ENCODE results near the gene NDUFS8.
"Not testable (repeated sequence)": the region's sequence is repeated elsewhere in the genome, so short reads cannot be mapped to it uniquely, and the experiment has no call there.

NDUFS8 gene

GRCh38 chr11:68030318-68031143, at the start of gene NDUFS8:
Gene NDUFS8, plus strand, starts transcription at chr11:68030681. Its CDS starts 1,471 bp downstream, at chr11:68032152.
- Histone ChIP-seq H3K4me3 (ENCODE audit: low read length) (peak within 1 kb of the TSS; percentile 95), H3K27me3 (ENCODE audit: control insufficient read depth, insufficient read depth, low read length) (no peaks in the 10 kb centered on the region), H3K9me3 (ENCODE audit: control insufficient read depth, low read depth, low read length) (no peaks in the 10 kb centered on the region), H3K27ac (ENCODE audit: low read length) (peak within 1 kb of the TSS; percentile 83), H3K9ac (ENCODE audit: low read length) (peak within 1 kb of the TSS; percentile 89), H3K4me1 (ENCODE audit: control insufficient read depth, low read depth, low read length) (peaks cover 10% of the 10 kb centered on the region), H3K36me3 (ENCODE audit: control insufficient read depth, low read depth, low read length) (peaks cover 23% of the 10 kb centered on the region)

GRCh38 chr11:67981226-67981625, 49.3 kb upstream of the NDUFS8 start:
- not testable (repeated sequence) for H3K9me3 ChIP-seq (ENCODE audit: control insufficient read depth, low read depth, low read length); H3K36me3 ChIP-seq (ENCODE audit: control insufficient read depth, low read depth, low read length); H3K4me3 ChIP-seq (ENCODE audit: low read length); H3K27ac ChIP-seq (ENCODE audit: low read length); H3K9ac ChIP-seq (ENCODE audit: low read length); H3K27me3 ChIP-seq (ENCODE audit: control insufficient read depth, insufficient read depth, low read length); H3K4me1 ChIP-seq (ENCODE audit: control insufficient read depth, low read depth, low read length)

DNA sequence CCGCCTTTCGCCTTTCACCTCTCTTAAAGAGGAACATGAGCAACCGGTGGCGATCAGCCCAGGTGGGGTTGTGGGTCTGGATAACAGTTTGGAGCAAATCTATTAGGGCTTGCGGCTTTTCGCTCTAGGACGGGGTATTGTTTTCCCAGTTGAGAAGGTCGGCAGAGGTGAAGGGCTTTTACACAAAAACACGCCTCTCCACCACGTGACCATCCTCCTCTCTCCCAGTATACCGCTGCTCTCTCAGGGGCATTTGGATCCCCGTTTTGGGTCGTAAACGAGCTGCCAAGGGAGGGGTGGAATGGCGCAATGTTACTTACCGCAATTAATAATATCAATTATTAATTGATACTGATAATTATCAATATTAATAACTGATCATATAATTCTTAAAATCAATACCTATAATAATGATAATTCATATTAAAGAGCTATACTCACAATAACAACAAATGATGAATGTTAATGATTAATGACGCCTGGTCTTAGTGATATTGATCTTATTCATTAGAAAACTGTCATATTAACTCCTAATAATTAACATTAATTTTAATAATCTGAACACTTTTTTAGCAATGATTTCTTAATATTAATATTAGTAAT, 48.1 kb upstream of the NDUFS8 start:
- not testable (repeated sequence) for H3K36me3 ChIP-seq (ENCODE audit: control insufficient read depth, low read depth, low read length); H3K4me1 ChIP-seq (ENCODE audit: control insufficient read depth, low read depth, low read length); H3K9me3 ChIP-seq (ENCODE audit: control insufficient read depth, low read depth, low read length); H3K27me3 ChIP-seq (ENCODE audit: control insufficient read depth, insufficient read depth, low read length); H3K9ac ChIP-seq (ENCODE audit: low read length); H3K4me3 ChIP-seq (ENCODE audit: low read length); H3K27ac ChIP-seq (ENCODE audit: low read length)

DNA sequence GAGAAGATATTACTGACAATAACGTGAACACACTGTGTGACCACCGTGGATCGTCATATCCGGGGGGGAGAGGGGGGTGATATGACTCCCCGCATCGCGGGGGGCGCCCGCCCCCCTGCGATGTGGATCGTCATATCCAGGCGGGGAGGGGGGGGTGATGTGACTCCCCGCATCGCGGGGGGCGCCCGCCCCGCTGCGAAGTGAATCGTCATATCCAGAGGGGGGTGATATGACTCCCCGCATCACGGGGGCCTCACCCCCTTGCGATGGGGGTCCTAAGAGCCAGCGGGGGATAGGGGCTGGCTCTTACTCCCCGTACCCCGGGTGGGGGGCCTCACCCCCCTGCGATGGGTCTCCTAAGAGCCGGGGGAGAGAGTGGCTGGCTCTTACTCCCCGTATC, 46.5 kb upstream of the NDUFS8 start:
- H3K4me1 ChIP-seq (ENCODE audit: control insufficient read depth, low read depth, low read length), result peaks cover 4% of the 10 kb centered on the region
- H3K4me3 ChIP-seq (ENCODE audit: low read length), result no peak overlapping the region
- no peak overlapping the region for H3K27ac ChIP-seq (ENCODE audit: low read length)
- no peaks in the 10 kb centered on the region for H3K27me3 ChIP-seq (ENCODE audit: control insufficient read depth, insufficient read depth, low read length)
- H3K9ac ChIP-seq (ENCODE audit: low read length), result no peak overlapping the region
- no peaks in the 10 kb centered on the region for H3K9me3 ChIP-seq (ENCODE audit: control insufficient read depth, low read depth, low read length)
- no peaks in the 10 kb centered on the region for H3K36me3 ChIP-seq (ENCODE audit: control insufficient read depth, low read depth, low read length)

- not testable (repeated sequence) for H3K27ac ChIP-seq (ENCODE audit: low read length); H3K9ac ChIP-seq (ENCODE audit: low read length); H3K9me3 ChIP-seq (ENCODE audit: control insufficient read depth, low read depth, low read length); H3K4me1 ChIP-seq (ENCODE audit: control insufficient read depth, low read depth, low read length); H3K27me3 ChIP-seq (ENCODE audit: control insufficient read depth, insufficient read depth, low read length); H3K4me3 ChIP-seq (ENCODE audit: low read length); H3K36me3 ChIP-seq (ENCODE audit: control insufficient read depth, low read depth, low read length)
Observed at GRCh38 chr11:67985302-67985701, 45.2 kb upstream of the NDUFS8 start.

DNA sequence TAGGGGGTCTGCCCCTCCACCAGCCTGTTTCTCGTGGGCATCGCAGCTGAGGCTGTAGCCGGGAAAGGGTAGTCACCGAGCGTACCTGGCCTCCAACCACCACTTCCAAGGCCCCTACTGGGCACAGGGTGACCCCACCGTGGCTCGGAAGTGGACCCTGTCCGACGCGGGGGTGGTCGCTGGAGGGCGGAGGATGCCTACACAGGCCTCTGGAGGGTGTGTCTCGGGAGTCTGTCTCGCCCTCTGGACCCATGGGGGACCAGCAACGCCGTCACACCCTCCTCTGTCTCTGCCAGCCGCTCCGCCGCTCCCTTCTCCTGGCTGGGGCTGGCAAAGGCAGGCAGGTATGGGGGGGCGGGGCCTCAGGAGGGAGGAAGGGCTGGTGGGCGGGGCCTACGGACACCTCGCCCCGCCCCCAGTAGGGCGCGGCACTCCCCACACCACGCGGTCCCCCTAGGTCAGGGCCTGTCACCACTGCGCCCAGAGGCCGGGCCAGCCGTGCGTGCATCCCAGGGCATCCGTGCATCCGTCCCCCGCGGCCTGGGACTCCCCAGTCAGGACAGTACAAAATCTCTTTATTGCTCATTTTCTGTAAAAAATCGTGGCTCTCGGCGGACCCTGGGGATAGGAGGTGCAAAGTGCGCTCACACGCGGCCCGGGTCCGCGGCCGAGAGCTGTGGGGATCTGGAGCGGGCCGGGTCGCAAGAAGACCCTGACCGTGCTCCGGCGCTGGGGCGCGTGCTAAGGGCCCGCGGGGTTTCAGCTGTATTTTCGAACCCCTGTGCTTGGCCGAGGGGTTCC, 39.7 kb upstream of the NDUFS8 start:
- Histone ChIP-seq H3K9ac (ENCODE audit: low read length) (peak overlapping the region; percentile 48), H3K4me3 (ENCODE audit: low read length) (peak overlapping the region; percentile 53)
- not testable (repeated sequence) for H3K4me1 ChIP-seq (ENCODE audit: control insufficient read depth, low read depth, low read length); H3K27ac ChIP-seq (ENCODE audit: low read length); H3K36me3 ChIP-seq (ENCODE audit: control insufficient read depth, low read depth, low read length); H3K27me3 ChIP-seq (ENCODE audit: control insufficient read depth, insufficient read depth, low read length); H3K9me3 ChIP-seq (ENCODE audit: control insufficient read depth, low read depth, low read length)

DNA sequence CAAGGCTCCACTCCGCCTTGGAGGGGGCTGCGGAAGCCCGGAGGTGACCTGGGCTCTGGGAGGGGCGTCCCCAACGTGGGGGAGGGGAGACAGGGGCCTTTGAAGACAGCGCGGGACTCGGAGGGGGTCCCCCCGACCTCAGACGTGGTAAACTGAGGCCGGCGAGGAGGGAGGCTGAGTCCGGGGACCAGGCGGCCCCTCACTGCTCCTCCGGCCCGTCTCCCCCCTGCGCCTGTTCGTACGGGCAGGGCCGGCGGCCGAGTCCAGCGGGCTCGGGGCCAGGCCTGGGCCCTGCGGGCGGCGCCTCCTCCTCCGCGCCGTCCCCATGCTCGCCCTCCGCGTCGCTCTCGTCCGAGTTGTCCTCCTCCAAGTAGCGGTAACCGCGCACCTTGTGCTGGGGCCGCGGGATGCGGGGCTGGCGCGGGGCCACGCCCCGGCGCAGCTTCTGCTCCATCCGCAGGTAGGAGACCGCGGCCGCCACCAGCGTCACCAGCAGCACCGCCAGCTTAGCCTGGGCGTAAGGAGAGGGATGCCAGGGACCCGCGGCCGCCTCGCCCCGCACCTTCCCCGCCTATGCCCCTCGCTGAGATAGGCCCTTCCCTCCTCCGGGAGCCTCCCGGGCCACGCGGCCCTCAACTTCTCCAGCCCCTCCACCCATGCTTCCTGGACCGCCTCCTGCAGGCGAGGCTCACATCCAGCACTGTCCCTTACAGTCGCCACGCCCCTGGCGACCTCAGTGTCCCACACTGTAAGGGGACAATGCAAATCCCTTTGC, 38.9 kb upstream of the NDUFS8 start:
- Histone ChIP-seq H3K4me3 (ENCODE audit: low read length) (peak overlapping the region; percentile 53), H3K9ac (ENCODE audit: low read length) (peak overlapping the region; percentile 48)
- not testable (repeated sequence) for H3K4me1 ChIP-seq (ENCODE audit: control insufficient read depth, low read depth, low read length); H3K9me3 ChIP-seq (ENCODE audit: control insufficient read depth, low read depth, low read length); H3K36me3 ChIP-seq (ENCODE audit: control insufficient read depth, low read depth, low read length); H3K27me3 ChIP-seq (ENCODE audit: control insufficient read depth, insufficient read depth, low read length); H3K27ac ChIP-seq (ENCODE audit: low read length)

- H3K9ac ChIP-seq (ENCODE audit: low read length), result not testable (repeated sequence)
Observed at GRCh38 chr11:67993821-67994220, 36.7 kb upstream of the NDUFS8 start.

GRCh38 chr11:67994387-67994786, 36.1 kb upstream of the NDUFS8 start:
- H3K27ac ChIP-seq (ENCODE audit: low read length); H3K4me3 ChIP-seq (ENCODE audit: low read length); H3K9ac ChIP-seq (ENCODE audit: low read length); H3K4me1 ChIP-seq (ENCODE audit: control insufficient read depth, low read depth, low read length); H3K36me3 ChIP-seq (ENCODE audit: control insufficient read depth, low read depth, low read length); H3K9me3 ChIP-seq (ENCODE audit: control insufficient read depth, low read depth, low read length); H3K27me3 ChIP-seq (ENCODE audit: control insufficient read depth, insufficient read depth, low read length): not testable (repeated sequence)

More at GRCh38 chr11:67993821-67994220, 36.7 kb upstream of the NDUFS8 start:
- H3K9me3 ChIP-seq (ENCODE audit: control insufficient read depth, low read depth, low read length); H3K27me3 ChIP-seq (ENCODE audit: control insufficient read depth, insufficient read depth, low read length); H3K27ac ChIP-seq (ENCODE audit: low read length); H3K4me3 ChIP-seq (ENCODE audit: low read length); H3K36me3 ChIP-seq (ENCODE audit: control insufficient read depth, low read depth, low read length); H3K4me1 ChIP-seq (ENCODE audit: control insufficient read depth, low read depth, low read length): not testable (repeated sequence)

GRCh38 chr11:67995129-67995528, 35.4 kb upstream of the NDUFS8 start:
- not testable (repeated sequence) for H3K4me1 ChIP-seq (ENCODE audit: control insufficient read depth, low read depth, low read length); H3K36me3 ChIP-seq (ENCODE audit: control insufficient read depth, low read depth, low read length); H3K9ac ChIP-seq (ENCODE audit: low read length); H3K4me3 ChIP-seq (ENCODE audit: low read length); H3K27ac ChIP-seq (ENCODE audit: low read length); H3K27me3 ChIP-seq (ENCODE audit: control insufficient read depth, insufficient read depth, low read length); H3K9me3 ChIP-seq (ENCODE audit: control insufficient read depth, low read depth, low read length)

GRCh38 chr11:67995579-67995978, 34.9 kb upstream of the NDUFS8 start:
- H3K36me3 ChIP-seq (ENCODE audit: control insufficient read depth, low read depth, low read length); H3K27me3 ChIP-seq (ENCODE audit: control insufficient read depth, insufficient read depth, low read length): not testable (repeated sequence)

More at GRCh38 chr11:67995579-67995978, 34.9 kb upstream of the NDUFS8 start:
- not testable (repeated sequence) for H3K4me3 ChIP-seq (ENCODE audit: low read length); H3K27ac ChIP-seq (ENCODE audit: low read length); H3K9ac ChIP-seq (ENCODE audit: low read length); H3K9me3 ChIP-seq (ENCODE audit: control insufficient read depth, low read depth, low read length); H3K4me1 ChIP-seq (ENCODE audit: control insufficient read depth, low read depth, low read length)

Data from iPS-18a (cell line).